SK-MEL-5 (cell line): ENCODE data around the gene MAPK6. TPM values are rescaled to one million over a fixed set of nuclear protein-coding genes. Genes with fewer than 3 reads are reported as not detected.
"Not testable (repeated sequence)": the region's sequence is repeated elsewhere in the genome, so short reads cannot be mapped to it uniquely, and the experiment has no call there.

Experiments used
- DNase-seq: peaks from one replicate; pipeline ENCODE4 v3.0.0-alpha.2; 2016; ENCODE audit warnings: low read depth, low spot score
- in situ Hi-C: cut with HindIII; loops from 2 replicates; pipeline ENCODE4 v1.10.0; 2016; ENCODE audit warnings: low sequenced_read_pairs, high pct_unique_total_duplicates, low pct_unique_long_range_greater_than_20kb
- total RNA-seq: library from RNA; depleted of rRNA; stranded (reverse); fragments of >200 nt; shearing (Covaris generic); gene quantifications from 2 replicates; pipeline ENCODE4 v1.2.3, GENCODE V29; 2014

MAPK6 gene
- total RNA-seq, 1 experiment from 2014 or later: 54.5 TPM

- DNase-seq: no peak
- in situ Hi-C loops: no loop called here
Measured at GRCh38 chr15:52066842-52067544, 48.0 kb downstream of the MAPK6 start.

- DNase-seq: no peak
- in situ Hi-C loops: no loop called here
Measured at GRCh38 chr15:52067545-52067926, 48.5 kb downstream of the MAPK6 start.

GRCh38 chr15:52068004-52068615 is 49.1 kb downstream of the MAPK6 start:
- in situ Hi-C loops: no loop called here
- DNase-seq: no peak

DNA sequence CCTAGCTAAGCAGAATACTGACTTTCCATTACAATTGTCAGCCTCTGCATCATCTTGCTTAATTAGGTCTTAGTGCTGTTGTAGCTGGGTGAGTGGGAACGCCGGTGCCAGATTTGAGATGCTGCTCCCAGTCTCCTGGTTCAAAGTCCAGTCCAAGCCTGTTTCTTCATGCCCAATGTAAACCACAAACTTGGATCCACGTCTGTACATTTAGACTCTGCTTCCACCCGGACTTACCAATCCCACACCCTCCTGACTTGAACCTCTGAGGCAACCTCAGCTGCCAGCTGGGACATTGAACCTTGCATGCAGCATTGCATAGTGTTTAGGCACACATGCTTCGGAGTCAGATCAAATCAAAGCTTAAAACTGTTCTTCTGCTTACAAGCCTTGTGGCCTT is 50.5 kb downstream of the MAPK6 start:
- no peak for DNase-seq
- in situ Hi-C loops: no loop called here

DNA sequence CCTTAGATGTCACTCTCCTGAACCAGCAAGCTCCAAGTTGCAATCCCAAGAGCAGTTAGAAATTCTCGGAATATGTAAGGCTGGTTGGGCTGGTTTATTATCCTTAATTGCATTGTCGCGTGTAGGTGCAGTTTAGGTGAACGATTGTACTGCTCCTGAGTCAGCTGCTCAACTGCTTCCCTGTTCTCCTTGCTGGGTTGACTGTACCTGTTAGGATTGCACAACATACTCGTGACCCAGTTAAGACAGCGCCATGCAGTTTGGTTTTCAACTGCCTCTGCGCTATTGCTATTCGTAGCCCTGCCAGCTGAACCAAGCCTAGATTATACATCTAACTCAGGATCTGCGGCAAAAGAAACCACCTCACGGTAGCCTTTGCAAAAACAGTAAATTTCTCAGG is 52.6 kb downstream of the MAPK6 start:
- in situ Hi-C loops: no loop called here
- DNase-seq: no peak

- peak; percentile 50 for DNase-seq
- in situ Hi-C loops: no loop called here
Measured at GRCh38 chr15:52076889-52077781, 58.1 kb downstream of the MAPK6 start.

DNA sequence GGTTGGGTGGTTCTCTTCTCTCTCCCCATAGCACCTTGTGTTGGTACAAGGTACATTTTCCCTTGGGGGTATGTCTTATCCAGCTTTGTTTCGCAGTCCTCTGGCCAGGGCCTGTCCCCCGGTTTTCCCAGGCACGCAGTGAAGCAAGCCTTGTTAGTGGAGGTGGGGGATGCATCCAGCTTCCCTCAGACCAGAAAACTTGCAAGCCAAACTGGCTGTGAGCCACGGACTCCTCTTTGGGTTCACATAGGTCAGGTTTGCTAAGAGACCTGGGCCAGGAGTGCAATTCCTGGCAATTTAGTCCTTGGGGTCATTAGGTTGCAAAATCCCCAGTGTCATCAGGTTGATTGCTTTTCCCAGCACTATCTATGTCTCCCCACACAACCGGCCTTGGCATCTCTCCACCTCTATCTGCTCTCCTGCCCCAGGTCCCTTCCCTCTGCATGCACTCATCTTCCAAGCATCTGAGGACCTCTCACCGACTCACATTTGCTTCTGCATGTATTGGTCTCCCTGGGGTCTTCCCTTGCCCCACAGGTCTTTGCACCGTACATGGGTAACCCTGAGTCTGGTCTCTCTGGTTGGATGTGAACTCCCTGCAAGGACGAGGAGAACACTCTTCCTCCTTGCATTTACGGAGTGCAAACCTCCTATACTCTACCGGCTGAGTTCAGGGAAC is 59.3 kb downstream of the MAPK6 start:
- in situ Hi-C loops: no loop called here
- DNase-seq: no peak

DNA sequence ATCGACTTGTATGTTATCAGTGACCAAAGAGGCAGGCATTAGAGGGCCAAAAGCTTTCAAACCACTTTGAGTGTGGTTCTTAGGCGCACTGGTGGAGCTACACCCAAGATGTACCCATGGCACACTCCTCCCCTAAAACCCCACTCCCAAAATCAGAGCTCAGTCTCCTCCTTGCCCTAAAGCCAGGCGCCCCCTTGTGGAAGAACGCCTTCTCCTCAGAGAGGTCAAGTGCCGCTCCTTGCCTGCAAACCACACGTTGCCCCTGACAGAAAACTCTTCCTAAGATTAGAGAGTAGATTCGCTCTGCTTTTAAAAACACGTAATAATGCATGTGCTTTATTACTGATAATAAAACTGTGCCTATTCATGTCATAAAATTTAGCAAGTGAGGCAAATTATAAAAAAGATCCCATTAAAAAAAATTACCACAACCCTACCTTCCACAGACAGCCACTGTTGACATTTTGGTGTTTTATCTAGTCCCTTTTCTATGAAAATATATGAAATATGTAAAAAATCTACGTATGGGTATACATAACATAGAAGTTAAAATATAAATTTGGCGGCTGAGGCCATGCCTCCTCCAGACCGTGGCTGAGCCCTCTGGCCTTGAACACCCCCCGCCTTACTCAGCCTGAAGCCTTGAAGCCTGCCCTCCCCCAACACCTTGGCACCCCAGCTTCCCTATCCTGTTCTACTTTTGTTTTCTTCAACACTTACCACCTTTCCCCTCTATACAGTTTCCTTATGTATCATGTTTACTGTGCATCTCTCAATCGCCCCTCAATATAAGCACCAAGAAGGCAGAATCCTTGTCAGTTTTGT is 60.1 kb downstream of the MAPK6 start:
- in situ Hi-C loops: no loop called here
- DNase-seq: peak; percentile 82

DNA sequence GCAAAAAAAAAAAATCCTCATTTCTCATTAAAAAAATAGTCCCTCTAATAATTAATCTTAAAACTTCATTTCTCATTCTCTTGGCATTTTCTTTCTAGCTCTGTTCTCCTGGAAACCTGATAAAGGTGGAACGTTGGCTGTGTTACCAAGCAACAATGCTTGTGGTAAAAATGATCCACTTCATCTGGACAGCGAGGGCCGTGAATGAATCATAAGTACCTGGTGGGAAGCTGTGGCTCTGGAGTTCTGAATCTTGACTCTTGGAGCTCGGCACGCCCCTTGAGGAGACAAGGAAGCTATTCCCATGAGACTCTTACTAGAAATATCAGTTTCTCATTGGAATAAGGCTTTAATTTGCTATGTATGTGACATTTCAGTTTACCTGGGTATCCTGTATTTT is 61.0 kb downstream of the MAPK6 start:
- in situ Hi-C loops: loop anchor here (10.0 kb wide), 1 partner anchor 95 kb away; no protein-coding TSS in a partner anchor
- DNase-seq: no peak

DNA sequence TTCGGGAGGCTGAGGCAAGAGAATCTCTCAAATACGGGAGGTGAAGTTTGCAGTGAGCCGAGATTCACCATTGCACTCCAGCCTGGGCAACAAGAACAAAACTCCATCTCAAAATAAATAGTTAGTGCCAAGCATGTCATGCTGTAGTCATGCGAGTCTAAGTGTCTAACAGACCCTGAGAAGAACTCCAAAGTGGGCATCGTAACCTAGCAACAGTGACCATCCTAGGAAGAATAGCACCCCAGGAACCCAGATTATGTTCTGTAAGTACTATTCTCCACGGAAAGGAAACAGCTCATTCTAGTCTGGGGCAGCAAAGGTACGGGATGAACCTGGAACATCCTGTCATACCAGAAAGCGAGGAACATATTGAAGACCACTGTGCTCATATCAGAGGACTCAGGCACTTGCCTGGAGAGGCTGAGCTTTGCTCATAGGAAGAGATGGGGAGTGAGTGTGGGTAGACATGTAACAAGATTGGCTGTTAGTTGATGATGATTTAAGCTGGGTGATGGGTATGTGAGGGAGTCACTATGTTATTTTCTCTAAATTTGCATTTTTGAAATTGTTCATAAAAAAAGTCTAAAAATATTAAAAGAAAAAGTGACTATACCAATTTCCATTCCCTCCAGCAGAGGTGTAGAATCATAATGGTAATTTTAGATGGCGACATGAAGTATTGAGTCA is 61.8 kb downstream of the MAPK6 start:
- in situ Hi-C loops: loop anchor here (10.0 kb wide), 1 partner anchor 96 kb away; no protein-coding TSS in a partner anchor
- DNase-seq: no peak

- DNase-seq: no peak
- in situ Hi-C loops: loop anchor here (10.0 kb wide), 1 partner anchor 98 kb away; no protein-coding TSS in a partner anchor
Measured at GRCh38 chr15:52082197-52083036, 63.4 kb downstream of the MAPK6 start.

DNA sequence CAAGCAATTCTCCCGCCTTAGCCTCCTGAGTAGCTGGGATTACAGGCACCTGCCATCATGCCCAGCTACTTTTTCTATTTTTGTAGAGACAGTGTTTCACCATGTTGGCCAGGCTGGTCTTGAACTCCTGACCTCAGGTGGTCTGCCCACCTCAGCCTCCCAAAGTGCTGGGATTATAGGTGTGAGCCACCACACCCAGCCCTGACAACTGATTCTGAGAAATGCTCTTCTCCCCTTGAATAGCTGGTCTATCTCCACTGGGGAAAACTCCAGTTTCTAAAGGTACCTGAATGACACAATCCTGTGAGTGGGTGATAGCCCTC is 64.0 kb downstream of the MAPK6 start:
- in situ Hi-C loops: loop anchor here (10.0 kb wide), 1 partner anchor 98 kb away; no protein-coding TSS in a partner anchor
- not testable (repeated sequence) for DNase-seq

GRCh38 chr15:52083603-52084002 is 64.6 kb downstream of the MAPK6 start:
- no peak for DNase-seq
- in situ Hi-C loops: loop anchor here (10.0 kb wide), 1 partner anchor 99 kb away; no protein-coding TSS in a partner anchor

DNA sequence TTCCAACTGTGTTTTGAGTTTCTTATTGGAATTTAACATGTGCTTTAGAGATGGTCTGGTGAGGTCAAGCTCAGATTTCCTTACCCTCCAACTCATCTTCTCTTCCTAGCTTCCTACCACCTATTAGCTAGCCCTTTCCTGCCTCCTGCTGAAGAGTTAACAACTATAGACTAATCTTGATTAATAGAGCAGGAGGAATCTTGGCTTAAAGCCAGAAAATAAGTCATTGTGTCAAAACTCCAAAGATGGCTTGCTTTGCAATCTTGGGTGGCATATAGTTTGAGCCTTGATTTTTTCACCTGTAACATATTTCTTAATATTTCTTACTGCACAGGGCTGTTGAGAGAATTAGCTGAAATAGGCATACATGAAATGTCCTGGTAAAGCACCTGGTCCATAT is 66.3 kb downstream of the MAPK6 start:
- DNase-seq: no peak
- in situ Hi-C loops: loop anchor here (10.0 kb wide), 1 partner anchor 100 kb away; no protein-coding TSS in a partner anchor

- in situ Hi-C loops: loop anchor here (10.0 kb wide), 1 partner anchor 101 kb away; no protein-coding TSS in a partner anchor
- no peak for DNase-seq
Measured at GRCh38 chr15:52086011-52086786, 67.2 kb downstream of the MAPK6 start.
